Measurements from ENCODE around the gene RALGPS2.

The RALGPS2 gene

DNA sequence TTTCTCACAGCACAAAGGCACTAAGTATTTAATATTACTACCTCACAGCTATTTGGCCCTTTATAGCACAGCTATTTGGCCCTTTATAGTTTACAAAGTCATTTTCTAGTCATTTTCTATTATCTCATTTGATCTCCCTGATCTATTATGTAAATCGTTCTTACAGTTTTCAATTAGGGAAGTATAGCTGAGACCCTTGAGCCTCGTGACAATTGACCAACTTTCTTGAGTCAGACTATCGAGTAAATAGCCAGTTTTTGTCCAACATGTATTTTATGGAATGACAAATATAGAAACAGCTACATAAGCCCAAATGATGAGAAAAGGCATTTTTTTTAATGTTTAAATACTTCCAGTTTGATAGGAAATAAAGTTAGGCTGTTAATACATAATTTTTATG, 152.9 kb downstream of the RALGPS2 start:
- Histone ChIP-seq H3K4me3 (ENCODE audit: low read depth, low read length) (no peak overlapping the region), H3K27me3 (replicated peaks) (no peaks in the 10 kb centered on the region), H3K36me3 (replicated peaks) (no peaks in the 10 kb centered on the region), H3K27ac (no peak overlapping the region)
- in situ Hi-C loops (cut with HindIII; ENCODE audit: low pct_ligation_motif_present, low sequenced_read_pairs): no loop called here
- DNase-seq: no peak
- TF ChIP-seq, protein P1, sequence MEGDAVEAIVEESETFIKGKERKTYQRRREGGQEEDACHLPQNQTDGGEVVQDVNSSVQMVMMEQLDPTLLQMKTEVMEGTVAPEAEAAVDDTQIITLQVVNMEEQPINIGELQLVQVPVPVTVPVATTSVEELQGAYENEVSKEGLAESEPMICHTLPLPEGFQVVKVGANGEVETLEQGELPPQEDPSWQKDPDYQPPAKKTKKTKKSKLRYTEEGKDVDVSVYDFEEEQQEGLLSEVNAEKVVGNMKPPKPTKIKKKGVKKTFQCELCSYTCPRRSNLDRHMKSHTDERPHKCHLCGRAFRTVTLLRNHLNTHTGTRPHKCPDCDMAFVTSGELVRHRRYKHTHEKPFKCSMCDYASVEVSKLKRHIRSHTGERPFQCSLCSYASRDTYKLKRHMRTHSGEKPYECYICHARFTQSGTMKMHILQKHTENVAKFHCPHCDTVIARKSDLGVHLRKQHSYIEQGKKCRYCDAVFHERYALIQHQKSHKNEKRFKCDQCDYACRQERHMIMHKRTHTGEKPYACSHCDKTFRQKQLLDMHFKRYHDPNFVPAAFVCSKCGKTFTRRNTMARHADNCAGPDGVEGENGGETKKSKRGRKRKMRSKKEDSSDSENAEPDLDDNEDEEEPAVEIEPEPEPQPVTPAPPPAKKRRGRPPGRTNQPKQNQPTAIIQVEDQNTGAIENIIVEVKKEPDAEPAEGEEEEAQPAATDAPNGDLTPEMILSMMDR (IDR thresholded peaks at IDR 0.05; ENCODE audit: low read depth, low read length, missing control alignments): no peak

DNA sequence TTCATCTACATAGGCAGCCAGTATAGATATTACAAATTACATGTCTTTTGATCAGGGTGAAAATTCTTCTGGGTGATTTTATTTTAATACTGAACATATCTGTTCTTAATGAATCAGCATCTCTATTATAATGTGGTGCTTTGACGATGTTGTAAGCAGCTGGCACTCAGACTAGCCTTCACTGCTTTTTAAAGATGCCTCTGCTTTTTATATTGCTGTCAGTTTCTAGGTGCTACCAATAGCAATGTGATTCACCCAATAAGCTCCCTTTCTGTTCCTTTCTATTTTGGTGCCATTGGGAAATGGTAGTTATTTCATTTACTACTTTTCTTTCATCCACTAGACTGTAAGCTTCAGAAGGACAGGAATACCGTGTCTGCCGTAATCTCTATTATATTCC, 156.9 kb downstream of the RALGPS2 start:
- TF ChIP-seq, protein P1 (IDR thresholded peaks at IDR 0.05; ENCODE audit: low read depth, low read length, missing control alignments): no peak
- Histone ChIP-seq H3K4me3 (ENCODE audit: low read depth, low read length) (no peak overlapping the region), H3K36me3 (replicated peaks) (no peaks in the 10 kb centered on the region), H3K27me3 (replicated peaks) (no peaks in the 10 kb centered on the region), H3K27ac (no peak overlapping the region)
- DNase-seq: no peak
- in situ Hi-C loops (cut with HindIII; ENCODE audit: low pct_ligation_motif_present, low sequenced_read_pairs): no loop called here

DNA sequence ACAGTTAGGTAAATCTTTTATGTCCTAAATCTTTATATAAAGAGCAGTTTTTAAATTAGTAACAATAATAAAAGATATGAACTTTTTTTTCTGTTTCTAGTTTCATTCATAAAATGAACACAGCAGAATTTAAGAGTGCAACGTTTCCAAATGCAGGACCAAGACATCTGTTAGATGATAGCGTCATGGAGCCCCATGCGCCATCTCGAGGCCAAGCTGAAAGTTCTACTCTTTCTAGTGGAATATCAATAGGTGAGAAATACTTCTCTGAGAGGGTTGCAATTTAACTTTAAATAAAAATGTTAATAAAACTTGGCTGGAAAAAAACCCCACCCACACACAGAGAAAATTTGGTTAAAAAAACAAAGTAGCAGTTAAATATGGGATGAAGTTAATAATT, 160.8 kb downstream of the RALGPS2 start:
- DNase-seq: no peak

DNA sequence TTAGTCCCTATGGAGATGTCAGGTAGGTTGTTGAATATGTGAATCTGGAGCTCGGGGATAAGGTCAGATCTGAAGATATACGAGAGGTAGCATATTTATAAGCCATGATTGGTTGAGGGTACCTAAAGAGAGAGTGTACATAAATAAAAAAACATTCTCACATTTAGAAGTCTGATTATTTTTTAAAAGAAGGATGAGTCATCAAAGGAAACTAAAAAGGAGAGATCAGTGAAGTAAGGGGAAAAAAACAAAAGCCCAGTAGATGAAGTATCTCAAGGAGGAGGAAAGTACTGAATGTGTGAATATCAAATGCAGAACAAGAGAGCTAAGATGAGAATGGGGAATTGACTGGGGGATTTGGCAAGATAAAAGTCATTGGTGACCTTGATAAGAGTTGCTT, 161.5 kb downstream of the RALGPS2 start:
- DNase-seq: no peak
- Histone ChIP-seq H3K27ac (no peak overlapping the region), H3K27me3 (replicated peaks) (no peaks in the 10 kb centered on the region), H3K4me3 (ENCODE audit: low read depth, low read length) (no peak overlapping the region), H3K36me3 (replicated peaks) (peaks cover 3% of the 10 kb centered on the region)
- in situ Hi-C loops (cut with HindIII; ENCODE audit: low pct_ligation_motif_present, low sequenced_read_pairs): no loop called here
- TF ChIP-seq, protein P1 (IDR thresholded peaks at IDR 0.05; ENCODE audit: low read depth, low read length, missing control alignments): no peak

More for the DNA sequence above, 160.8 kb downstream of the RALGPS2 start:
- Histone ChIP-seq H3K27ac (no peak overlapping the region), H3K4me3 (ENCODE audit: low read depth, low read length) (no peak overlapping the region), H3K36me3 (replicated peaks) (peaks cover 3% of the 10 kb centered on the region), H3K27me3 (replicated peaks) (no peaks in the 10 kb centered on the region)
- in situ Hi-C loops (cut with HindIII; ENCODE audit: low pct_ligation_motif_present, low sequenced_read_pairs): no loop called here
- TF ChIP-seq, protein P1 (IDR thresholded peaks at IDR 0.05; ENCODE audit: low read depth, low read length, missing control alignments): no peak

DNA sequence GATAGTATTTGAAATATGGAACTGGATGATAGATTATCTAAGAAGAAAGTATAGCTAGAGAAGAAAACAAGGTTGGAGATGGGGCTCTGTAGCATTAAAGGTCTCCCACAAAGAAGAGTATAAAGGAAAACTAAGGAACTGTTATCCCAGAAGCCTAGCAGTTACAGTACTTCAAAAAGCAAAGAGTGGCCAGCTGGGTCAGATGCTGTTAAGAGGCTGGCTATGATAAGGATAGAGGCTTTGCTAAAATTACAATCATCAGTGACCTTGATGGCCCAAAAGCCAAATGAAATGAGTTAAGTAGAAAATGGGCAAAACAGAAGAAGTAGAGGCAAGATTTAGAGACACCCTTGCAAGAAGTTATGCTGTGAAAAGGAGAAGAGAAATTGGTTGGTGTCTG, 170.9 kb downstream of the RALGPS2 start:
- in situ Hi-C loops (cut with HindIII; ENCODE audit: low pct_ligation_motif_present, low sequenced_read_pairs): no loop called here
- H3K4me3 ChIP-seq (ENCODE audit: low read depth, low read length): no peak overlapping the region
- H3K27me3 ChIP-seq (replicated peaks): no peaks in the 10 kb centered on the region
- TF ChIP-seq, protein P1 (IDR thresholded peaks at IDR 0.05; ENCODE audit: low read depth, low read length, missing control alignments): no peak
- peaks cover 4% of the 10 kb centered on the region for H3K36me3 ChIP-seq (replicated peaks)
- no peak for DNase-seq
- no peak overlapping the region for H3K27ac ChIP-seq

DNA sequence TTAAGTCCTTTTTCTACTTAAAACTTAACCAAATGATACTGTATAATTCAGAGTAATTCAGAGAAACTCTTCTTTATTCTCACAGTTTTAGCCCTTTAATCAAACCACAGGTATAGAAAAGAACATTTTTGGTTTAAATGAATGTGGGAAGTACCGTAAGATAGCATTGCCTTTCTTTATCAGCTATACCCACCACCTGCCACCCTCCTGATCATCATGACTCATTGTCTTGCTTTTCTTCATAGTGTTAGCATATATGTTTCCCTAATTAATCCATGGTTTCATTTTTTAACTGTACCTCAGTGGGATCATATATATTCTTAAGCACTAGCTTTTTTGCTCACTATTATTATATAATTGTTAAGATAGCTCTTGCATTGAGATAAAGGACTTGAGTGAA, 173.4 kb downstream of the RALGPS2 start:
- TF ChIP-seq, protein P1 (IDR thresholded peaks at IDR 0.05; ENCODE audit: low read depth, low read length, missing control alignments): no peak
- in situ Hi-C loops (cut with HindIII; ENCODE audit: low pct_ligation_motif_present, low sequenced_read_pairs): no loop called here
- Histone ChIP-seq H3K36me3 (replicated peaks) (peaks cover 4% of the 10 kb centered on the region), H3K27ac (no peak overlapping the region), H3K4me3 (ENCODE audit: low read depth, low read length) (no peak overlapping the region), H3K27me3 (replicated peaks) (no peaks in the 10 kb centered on the region)
- no peak for DNase-seq

Data from brain microvascular endothelial cell (primary cell).